ENCODE data around the gene AUNIP.
A peak's percentile ranks its signal among the peaks of the same experiment; 100 is the strongest.

AUNIP gene

DNA sequence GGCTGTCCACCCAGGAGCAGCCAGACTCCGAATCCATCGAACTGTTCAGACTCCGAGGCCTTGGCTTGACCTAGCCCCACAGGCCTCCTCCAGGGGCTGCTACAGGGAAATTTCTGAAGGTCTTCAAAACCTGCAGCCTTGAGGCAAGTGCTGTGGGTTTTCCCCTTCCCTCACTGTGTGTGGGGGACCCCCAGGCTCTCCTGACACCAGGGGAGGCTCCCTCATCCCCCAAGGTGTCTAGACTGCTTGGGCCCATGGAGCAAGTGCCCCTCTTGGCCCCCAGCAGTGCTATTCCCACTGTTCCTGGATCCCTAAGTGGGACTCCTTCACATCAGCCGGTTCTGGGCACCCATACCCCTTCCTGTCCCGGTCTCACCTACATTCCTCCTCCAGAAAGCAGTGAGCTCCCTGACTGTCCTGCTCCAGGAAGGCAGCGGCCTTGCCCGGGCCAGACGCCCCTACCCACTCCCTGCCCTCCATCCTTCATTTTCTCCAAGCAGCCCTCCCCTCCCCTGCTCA lies 15.4 kb upstream of the AUNIP start:
- H3K9ac ChIP-seq (ENCODE audit: low read depth, low read length), result peak overlapping the region; percentile 3; the same call in 1 of the 2 replicates
- no peak overlapping the region for H3K27ac ChIP-seq (ENCODE audit: low read depth, low read length)
- H3K4me1 ChIP-seq (ENCODE audit: control insufficient read depth, insufficient read depth, low read length), result peaks cover 20% of the 10 kb centered on the region
- H3K9me3 ChIP-seq (ENCODE audit: control insufficient read depth, insufficient read depth, low read length), result no peaks in the 10 kb centered on the region
- no peaks in the 10 kb centered on the region for H3K36me3 ChIP-seq (ENCODE audit: control insufficient read depth, insufficient read depth, low read length)
- peak overlapping the region; percentile 67 for H3K4me3 ChIP-seq (ENCODE audit: low read depth, low read length)
- peaks cover 12% of the 10 kb centered on the region for H3K27me3 ChIP-seq (ENCODE audit: control insufficient read depth, insufficient read depth, low read length)

DNA sequence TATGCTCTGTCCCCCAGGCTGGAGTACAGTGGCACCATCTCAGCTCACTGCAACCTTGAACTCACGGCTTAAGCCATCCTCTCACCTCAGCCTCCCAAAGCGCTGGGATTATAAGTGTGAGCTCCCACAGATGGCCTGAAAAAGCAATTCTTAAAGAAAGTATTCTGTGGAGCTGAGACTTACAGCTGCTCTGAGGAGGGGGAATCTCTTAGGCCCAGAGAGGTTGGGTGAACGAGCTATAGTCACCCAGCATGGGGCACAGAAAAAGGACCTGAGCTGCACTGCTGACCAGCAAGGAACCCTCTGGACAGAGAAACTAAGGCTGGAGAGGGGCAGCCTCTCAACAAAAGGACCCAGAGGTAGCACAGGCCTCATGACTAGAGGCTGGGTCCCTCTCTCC lies 15.0 kb upstream of the AUNIP start:
- no peak overlapping the region for H3K27ac ChIP-seq (ENCODE audit: low read depth, low read length)
- no peaks in the 10 kb centered on the region for H3K9me3 ChIP-seq (ENCODE audit: control insufficient read depth, insufficient read depth, low read length)
- peaks cover 12% of the 10 kb centered on the region for H3K27me3 ChIP-seq (ENCODE audit: control insufficient read depth, insufficient read depth, low read length)
- H3K36me3 ChIP-seq (ENCODE audit: control insufficient read depth, insufficient read depth, low read length), result no peaks in the 10 kb centered on the region
- peaks cover 22% of the 10 kb centered on the region for H3K4me1 ChIP-seq (ENCODE audit: control insufficient read depth, insufficient read depth, low read length)
- H3K9ac ChIP-seq (ENCODE audit: low read depth, low read length), result no peak overlapping the region
- H3K4me3 ChIP-seq (ENCODE audit: low read depth, low read length), result no peak overlapping the region

DNA sequence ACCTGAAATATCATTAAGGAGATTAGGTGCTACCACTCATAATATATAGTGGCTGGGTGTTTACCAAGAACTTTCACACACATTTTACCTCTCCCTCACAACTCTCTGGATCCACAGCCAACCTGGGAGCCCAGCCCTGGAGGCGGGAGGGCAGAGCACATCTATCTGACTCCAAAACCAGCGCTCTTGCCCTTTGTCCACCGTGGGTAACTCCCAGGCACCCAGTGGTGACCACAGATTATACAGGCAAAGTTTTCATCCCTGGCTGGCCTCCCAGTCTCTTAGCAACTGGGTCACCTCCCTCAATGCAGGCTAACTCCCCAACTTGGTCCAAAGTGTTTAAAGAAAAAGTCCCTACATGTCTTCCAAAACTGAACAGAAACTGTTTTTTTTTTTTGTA lies 13.9 kb upstream of the AUNIP start:
- peaks cover 24% of the 10 kb centered on the region for H3K4me1 ChIP-seq (ENCODE audit: control insufficient read depth, insufficient read depth, low read length)
- H3K4me3 ChIP-seq (ENCODE audit: low read depth, low read length), result no peak overlapping the region
- H3K9me3 ChIP-seq (ENCODE audit: control insufficient read depth, insufficient read depth, low read length), result no peaks in the 10 kb centered on the region
- H3K36me3 ChIP-seq (ENCODE audit: control insufficient read depth, insufficient read depth, low read length), result no peaks in the 10 kb centered on the region
- no peak overlapping the region for H3K9ac ChIP-seq (ENCODE audit: low read depth, low read length)
- peaks cover 12% of the 10 kb centered on the region for H3K27me3 ChIP-seq (ENCODE audit: control insufficient read depth, insufficient read depth, low read length)
- no peak overlapping the region for H3K27ac ChIP-seq (ENCODE audit: low read depth, low read length)

DNA sequence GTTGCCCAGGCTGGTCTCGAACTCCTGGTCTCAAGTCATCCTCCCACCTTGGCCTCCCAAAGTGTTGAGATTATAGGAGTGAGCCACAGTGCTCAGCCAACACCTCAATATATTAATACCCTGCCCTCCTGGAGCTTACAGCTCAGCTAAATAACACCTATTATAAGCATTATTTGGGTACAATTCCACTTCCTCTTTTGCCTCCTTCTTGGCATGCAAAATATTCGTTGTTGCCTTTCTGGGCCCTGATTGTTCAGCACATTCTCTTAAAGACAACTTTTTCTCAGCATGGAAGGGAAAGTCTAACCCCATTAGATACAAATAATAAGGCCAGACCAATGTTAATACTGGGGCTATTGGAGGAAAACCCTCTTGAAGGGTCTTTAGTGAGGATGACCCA lies 13.5 kb upstream of the AUNIP start:
- no peak overlapping the region for H3K4me3 ChIP-seq (ENCODE audit: low read depth, low read length)
- H3K9ac ChIP-seq (ENCODE audit: low read depth, low read length), result no peak overlapping the region
- H3K27ac ChIP-seq (ENCODE audit: low read depth, low read length), result no peak overlapping the region
- no peaks in the 10 kb centered on the region for H3K9me3 ChIP-seq (ENCODE audit: control insufficient read depth, insufficient read depth, low read length)
- peaks cover 12% of the 10 kb centered on the region for H3K27me3 ChIP-seq (ENCODE audit: control insufficient read depth, insufficient read depth, low read length)
- H3K36me3 ChIP-seq (ENCODE audit: control insufficient read depth, insufficient read depth, low read length), result no peaks in the 10 kb centered on the region
- peaks cover 28% of the 10 kb centered on the region for H3K4me1 ChIP-seq (ENCODE audit: control insufficient read depth, insufficient read depth, low read length)

DNA sequence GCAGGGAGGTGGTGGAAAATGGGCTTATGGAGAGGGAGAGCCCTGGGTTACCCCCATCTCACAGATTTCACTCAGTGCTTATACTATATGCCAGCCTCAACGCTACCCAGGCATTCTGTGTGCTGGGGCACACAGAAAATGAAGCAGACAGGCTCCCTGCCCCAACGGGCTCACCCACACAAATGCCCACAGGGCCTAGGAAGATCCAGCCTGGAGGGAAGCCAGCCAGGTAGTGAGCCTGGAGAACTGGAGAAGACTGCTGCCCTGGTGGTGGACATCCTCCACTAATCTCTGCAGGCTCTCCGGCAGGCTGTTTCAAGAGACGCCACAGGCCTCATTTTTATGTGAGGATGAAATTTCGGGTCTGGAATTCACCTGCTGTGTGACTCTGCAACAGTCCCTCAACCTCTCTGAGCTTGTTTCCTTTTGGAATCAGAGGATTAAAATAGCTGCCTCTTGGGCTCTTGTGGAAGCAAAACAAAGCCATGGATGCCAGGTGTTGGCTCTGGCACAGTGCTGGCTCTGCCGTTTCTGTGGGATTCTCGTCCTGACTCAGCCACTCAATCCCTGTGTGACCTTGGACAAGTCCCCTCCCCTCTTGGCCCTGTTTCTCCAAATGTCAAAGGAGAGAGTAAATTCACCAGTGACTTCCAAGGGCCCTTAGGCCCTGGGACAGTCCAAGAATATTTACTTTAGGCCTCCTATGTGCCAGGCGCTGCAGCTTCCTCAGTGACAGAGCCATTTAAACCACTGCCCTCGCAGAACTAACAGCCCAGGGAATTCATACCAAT lies 12.6 kb upstream of the AUNIP start:
- no peak overlapping the region for H3K9ac ChIP-seq (ENCODE audit: low read depth, low read length)
- peaks cover 34% of the 10 kb centered on the region for H3K4me1 ChIP-seq (ENCODE audit: control insufficient read depth, insufficient read depth, low read length)
- no peaks in the 10 kb centered on the region for H3K9me3 ChIP-seq (ENCODE audit: control insufficient read depth, insufficient read depth, low read length)

DNA sequence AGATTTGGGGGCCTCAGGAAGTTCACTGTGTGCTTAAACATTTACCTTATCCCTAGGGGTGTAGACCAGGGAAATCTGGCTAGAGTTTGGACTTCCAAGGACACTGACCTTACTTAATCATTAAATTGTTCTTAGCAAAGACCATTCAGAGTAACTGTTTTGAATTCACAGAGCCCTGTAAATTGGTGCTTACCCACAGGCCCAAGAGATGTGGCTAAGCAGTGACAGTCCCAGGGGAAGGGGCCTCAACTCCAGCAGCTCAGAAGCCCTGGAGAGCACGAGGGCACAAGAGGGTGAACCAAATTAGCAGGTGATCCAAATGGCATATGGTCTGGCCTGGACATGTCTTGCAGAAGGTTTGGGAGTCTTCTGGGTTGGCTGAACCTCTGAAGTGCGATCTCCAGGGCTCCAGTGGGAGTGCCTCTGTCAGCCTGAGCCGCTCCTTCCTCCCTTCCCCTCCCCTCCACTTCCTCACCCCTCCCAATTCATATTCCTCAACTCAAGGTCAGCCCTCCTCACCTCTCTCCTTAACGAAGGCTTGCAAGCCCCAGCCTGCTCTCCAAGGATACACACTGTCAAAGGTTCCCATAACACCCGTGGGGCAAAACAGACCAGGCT lies 11.9 kb upstream of the AUNIP start:
- H3K27me3 ChIP-seq (ENCODE audit: control insufficient read depth, insufficient read depth, low read length), result peaks cover under 1% of the 10 kb centered on the region; the same call in 1 of the 2 replicates
- H3K4me1 ChIP-seq (ENCODE audit: control insufficient read depth, insufficient read depth, low read length), result peaks cover 28% of the 10 kb centered on the region
- no peaks in the 10 kb centered on the region for H3K9me3 ChIP-seq (ENCODE audit: control insufficient read depth, insufficient read depth, low read length)
- no peaks in the 10 kb centered on the region for H3K36me3 ChIP-seq (ENCODE audit: control insufficient read depth, insufficient read depth, low read length)
- H3K9ac ChIP-seq (ENCODE audit: low read depth, low read length), result no peak overlapping the region
- H3K4me3 ChIP-seq (ENCODE audit: low read depth, low read length), result no peak overlapping the region
- no peak overlapping the region for H3K27ac ChIP-seq (ENCODE audit: low read depth, low read length)

More for the DNA sequence above, 12.6 kb upstream of the AUNIP start:
- H3K27ac ChIP-seq (ENCODE audit: low read depth, low read length), result no peak overlapping the region
- H3K4me3 ChIP-seq (ENCODE audit: low read depth, low read length), result no peak overlapping the region
- no peaks in the 10 kb centered on the region for H3K36me3 ChIP-seq (ENCODE audit: control insufficient read depth, insufficient read depth, low read length)
- H3K27me3 ChIP-seq (ENCODE audit: control insufficient read depth, insufficient read depth, low read length), result peaks cover 8% of the 10 kb centered on the region

DNA sequence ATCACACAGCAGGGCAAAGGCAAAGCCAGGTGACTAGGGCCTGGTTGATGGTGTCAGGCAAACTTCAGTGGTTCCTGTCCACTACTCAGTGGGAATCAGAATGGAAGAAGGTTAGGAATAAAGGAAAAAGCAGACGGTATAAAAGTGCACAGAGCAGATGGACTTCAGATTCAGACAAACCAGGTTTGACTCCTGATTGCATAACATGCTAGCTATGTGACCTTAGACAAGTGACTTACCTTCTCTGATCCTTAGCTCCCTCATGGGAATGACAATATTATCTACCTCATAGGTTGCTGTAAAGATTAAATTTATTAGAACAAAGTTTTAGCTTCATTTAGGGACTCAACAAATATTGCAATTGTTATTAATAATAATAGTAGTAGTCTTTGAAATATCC lies 11.4 kb upstream of the AUNIP start:
- Histone ChIP-seq H3K9ac (ENCODE audit: low read depth, low read length) (no peak overlapping the region), H3K4me3 (ENCODE audit: low read depth, low read length) (no peak overlapping the region), H3K4me1 (ENCODE audit: control insufficient read depth, insufficient read depth, low read length) (peaks cover 24% of the 10 kb centered on the region), H3K27me3 (ENCODE audit: control insufficient read depth, insufficient read depth, low read length) (no peaks in the 10 kb centered on the region), H3K9me3 (ENCODE audit: control insufficient read depth, insufficient read depth, low read length) (no peaks in the 10 kb centered on the region), H3K27ac (ENCODE audit: low read depth, low read length) (no peak overlapping the region), H3K36me3 (ENCODE audit: control insufficient read depth, insufficient read depth, low read length) (no peaks in the 10 kb centered on the region)

DNA sequence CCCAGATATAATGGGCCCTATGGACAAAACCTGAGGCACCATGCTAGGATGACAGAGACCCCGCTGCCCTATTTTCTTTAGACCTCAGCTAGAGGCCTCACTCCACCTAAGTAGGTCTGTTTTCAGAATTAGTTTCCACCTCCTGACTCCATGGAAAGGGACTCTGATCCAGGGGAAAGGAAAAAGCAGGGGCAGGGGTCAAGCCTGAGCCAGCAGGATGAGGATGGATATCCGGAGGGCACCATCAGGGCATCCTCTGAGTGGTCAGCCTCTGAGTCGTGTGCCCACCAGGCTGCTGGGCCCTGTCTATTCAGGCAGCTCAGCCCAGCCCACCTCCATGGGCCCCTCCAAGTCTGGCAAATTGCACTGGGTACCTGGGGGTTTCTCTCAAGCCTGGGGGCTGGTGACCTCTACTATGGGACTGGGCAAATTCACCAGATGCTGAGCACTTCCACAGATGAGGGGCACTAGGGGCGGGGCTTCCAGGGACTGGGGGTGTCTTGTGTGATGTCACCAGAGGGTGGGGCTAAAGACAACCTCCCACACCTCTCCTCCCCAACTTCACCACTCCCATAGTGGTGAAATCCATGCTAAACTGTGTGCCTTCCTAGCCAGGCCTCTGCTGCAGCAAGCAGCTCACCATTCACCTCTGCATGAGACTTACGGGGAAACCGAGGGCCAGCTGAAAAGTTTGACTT lies 10.8 kb upstream of the AUNIP start:
- H3K36me3 ChIP-seq (ENCODE audit: control insufficient read depth, insufficient read depth, low read length), result no peaks in the 10 kb centered on the region
- H3K27me3 ChIP-seq (ENCODE audit: control insufficient read depth, insufficient read depth, low read length), result no peaks in the 10 kb centered on the region
- no peak overlapping the region for H3K4me3 ChIP-seq (ENCODE audit: low read depth, low read length)
- no peak overlapping the region for H3K9ac ChIP-seq (ENCODE audit: low read depth, low read length)
- H3K27ac ChIP-seq (ENCODE audit: low read depth, low read length), result no peak overlapping the region
- peaks cover 24% of the 10 kb centered on the region for H3K4me1 ChIP-seq (ENCODE audit: control insufficient read depth, insufficient read depth, low read length)
- no peaks in the 10 kb centered on the region for H3K9me3 ChIP-seq (ENCODE audit: control insufficient read depth, insufficient read depth, low read length)

DNA sequence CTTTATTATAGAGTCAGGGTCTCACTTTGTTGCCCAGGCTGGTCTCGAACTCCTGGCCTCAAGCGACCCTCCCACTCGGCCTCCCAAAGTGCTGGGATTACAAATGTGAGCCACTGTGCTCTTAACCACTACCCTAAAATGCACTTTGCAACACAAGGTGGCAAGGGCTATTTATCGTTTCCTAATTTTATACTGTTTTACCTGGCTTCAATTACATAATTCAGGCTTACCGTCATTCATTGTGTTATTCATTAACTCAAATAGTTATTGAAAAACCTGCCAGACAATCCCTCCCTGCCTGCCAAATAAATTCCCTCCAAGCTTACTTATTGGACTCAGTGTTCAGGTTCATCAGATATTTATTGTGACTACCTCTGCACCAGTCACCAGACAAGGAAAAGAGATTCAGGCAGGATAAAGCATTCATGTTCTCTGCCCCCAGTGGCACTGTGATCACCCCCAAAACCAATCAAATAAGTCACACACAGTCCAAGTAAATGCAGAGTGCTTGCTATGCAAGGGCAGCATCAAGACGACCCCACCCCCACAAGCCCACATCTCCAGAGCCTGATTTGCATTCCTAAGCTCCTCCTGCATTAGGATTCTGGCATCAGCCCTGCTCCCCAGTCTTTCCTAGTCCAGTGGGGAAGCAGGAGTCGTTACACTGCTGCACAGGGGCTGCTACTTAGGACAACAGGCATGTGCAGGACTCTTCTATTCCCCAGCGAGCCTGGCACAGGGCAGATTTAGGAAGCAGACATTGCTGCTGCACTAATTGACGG lies 8.1 kb upstream of the AUNIP start:
- H3K36me3 ChIP-seq (ENCODE audit: control insufficient read depth, insufficient read depth, low read length), result peaks cover 5% of the 10 kb centered on the region; the same call in 1 of the 2 replicates
- H3K4me1 ChIP-seq (ENCODE audit: control insufficient read depth, insufficient read depth, low read length), result peaks cover 17% of the 10 kb centered on the region
- H3K9ac ChIP-seq (ENCODE audit: low read depth, low read length), result no peak overlapping the region
- no peaks in the 10 kb centered on the region for H3K9me3 ChIP-seq (ENCODE audit: control insufficient read depth, insufficient read depth, low read length)
- no peaks in the 10 kb centered on the region for H3K27me3 ChIP-seq (ENCODE audit: control insufficient read depth, insufficient read depth, low read length)
- no peak overlapping the region for H3K27ac ChIP-seq (ENCODE audit: low read depth, low read length)
- no peak overlapping the region; the same call in 1 of the 2 replicates for H3K4me3 ChIP-seq (ENCODE audit: low read depth, low read length)

DNA sequence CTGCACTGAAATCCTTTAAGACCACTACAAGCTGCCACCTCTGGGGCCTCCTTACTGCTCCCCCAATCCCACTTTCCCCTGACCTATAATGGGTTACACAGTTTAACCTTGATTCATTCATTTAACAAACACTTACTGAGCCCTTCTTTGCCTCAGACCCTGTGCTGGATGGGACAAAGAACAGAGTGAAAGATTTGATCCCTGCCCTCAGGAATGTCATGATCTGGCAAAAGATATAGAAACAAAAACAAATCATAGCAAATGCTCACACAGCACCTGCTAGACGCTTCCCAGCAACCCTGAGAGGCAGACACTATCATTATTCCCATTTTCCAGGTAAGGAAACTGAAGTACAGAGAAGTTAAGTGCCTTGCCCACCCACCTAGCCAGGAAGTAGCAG lies 7.0 kb upstream of the AUNIP start:
- no peaks in the 10 kb centered on the region for H3K27me3 ChIP-seq (ENCODE audit: control insufficient read depth, insufficient read depth, low read length)
- peaks cover 5% of the 10 kb centered on the region; the same call in 1 of the 2 replicates for H3K36me3 ChIP-seq (ENCODE audit: control insufficient read depth, insufficient read depth, low read length)
- peaks cover 17% of the 10 kb centered on the region for H3K4me1 ChIP-seq (ENCODE audit: control insufficient read depth, insufficient read depth, low read length)
- H3K9ac ChIP-seq (ENCODE audit: low read depth, low read length), result no peak overlapping the region
- H3K4me3 ChIP-seq (ENCODE audit: low read depth, low read length), result no peak overlapping the region
- H3K27ac ChIP-seq (ENCODE audit: low read depth, low read length), result no peak overlapping the region
- H3K9me3 ChIP-seq (ENCODE audit: control insufficient read depth, insufficient read depth, low read length), result no peaks in the 10 kb centered on the region
